HL-60/S4 treated with retinoic acid at 250 ng/mL for 4 days and 3 days (cell line): ENCODE measurements around the gene MYBPHL.

Source experiments
- in situ Hi-C: fragments of 300-500 bp; cut with MboI; formaldehyde crosslinking; loops from 2 replicates; pipeline ENCODE4 v1.7.0; 2022; ENCODE audit warnings: low sequenced_read_pairs

Gene MYBPHL

DNA sequence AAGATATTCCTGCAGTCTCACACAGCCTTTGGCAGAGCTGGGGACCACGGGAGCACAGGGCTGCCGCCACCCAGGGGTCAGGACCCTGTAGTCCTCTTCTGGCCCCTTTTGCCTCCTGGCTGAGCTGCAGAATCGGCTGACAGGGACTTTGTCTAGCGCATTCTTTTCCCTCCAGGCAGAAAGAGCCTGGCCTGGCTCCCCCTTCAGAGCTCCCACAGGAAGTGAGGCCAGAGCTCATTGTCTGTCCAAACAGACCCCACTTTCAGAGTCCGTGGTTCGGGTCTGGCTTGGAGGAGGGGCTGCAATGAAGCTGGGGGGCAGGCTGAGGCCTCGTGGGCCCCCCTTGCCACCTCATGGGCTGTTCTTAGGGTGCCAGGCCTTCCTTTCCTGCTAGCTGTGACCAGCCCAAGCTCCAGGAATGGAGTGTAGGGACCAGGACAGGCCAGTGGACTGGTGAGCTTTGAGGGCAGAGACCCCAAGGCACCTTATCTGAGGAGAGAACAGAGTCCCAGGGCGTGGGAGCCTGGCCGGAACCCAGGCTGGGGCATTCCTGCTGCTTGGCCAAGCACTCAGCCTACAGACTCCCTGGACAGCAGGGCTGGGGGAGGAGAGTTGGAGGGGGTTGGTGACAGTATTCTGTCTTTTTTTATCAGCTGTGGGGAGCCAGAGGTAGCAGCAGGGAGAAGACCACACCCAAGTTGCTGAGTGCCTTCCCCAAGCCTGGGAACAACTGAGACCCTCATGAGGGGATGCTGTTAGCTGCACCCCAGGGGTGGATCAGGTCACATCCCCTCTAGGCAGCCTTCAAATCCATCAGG, 52.8 kb downstream of the MYBPHL start:
- in situ Hi-C loops, result no loop called here

DNA sequence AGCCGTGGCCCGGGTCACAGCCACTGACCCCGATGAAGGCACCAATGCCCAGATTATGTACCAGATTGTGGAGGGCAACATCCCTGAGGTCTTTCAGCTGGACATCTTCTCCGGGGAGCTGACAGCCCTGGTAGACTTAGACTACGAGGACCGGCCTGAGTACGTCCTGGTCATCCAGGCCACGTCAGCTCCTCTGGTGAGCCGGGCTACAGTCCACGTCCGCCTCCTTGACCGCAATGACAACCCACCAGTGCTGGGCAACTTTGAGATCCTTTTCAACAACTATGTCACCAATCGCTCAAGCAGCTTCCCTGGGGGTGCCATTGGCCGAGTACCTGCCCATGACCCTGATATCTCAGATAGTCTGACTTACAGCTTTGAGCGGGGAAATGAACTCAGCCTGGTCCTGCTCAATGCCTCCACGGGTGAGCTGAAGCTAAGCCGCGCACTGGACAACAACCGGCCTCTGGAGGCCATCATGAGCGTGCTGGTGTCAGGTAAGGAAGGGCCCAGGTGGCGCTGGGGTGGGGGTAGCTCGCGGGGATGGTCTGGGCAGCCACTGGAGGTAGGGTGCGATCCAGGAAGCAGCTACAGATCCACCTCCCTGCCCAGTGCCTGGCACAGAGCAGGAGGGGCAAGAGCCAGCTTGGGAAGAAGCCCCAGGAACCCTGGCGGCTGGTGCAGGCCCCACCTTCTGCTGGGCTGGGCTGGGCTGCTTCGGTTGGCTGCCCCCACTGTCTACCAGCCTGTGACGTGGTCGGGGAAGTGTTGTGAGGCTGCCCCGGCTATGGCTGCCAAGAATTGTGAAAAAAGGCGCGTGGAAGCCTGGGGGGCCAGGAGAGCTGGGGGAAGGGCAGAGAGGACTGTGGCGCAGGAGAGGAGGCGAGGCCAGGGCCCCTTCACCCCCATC, 53.7 kb downstream of the MYBPHL start:
- in situ Hi-C loops, result no loop called here

DNA sequence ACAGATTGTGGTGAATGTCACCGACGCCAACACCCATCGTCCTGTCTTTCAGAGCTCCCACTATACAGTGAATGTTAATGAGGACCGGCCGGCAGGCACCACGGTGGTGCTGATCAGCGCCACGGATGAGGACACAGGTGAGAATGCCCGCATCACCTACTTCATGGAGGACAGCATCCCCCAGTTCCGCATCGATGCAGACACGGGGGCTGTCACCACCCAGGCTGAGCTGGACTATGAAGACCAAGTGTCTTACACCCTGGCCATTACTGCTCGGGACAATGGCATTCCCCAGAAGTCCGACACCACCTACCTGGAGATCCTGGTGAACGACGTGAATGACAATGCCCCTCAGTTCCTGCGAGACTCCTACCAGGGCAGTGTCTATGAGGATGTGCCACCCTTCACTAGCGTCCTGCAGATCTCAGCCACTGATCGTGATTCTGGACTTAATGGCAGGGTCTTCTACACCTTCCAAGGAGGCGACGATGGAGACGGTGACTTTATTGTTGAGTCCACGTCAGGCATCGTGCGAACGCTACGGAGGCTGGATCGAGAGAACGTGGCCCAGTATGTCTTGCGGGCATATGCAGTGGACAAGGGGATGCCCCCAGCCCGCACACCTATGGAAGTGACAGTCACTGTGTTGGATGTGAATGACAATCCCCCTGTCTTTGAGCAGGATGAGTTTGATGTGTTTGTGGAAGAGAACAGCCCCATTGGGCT, 54.5 kb downstream of the MYBPHL start:
- in situ Hi-C loops, result no loop called here

DNA sequence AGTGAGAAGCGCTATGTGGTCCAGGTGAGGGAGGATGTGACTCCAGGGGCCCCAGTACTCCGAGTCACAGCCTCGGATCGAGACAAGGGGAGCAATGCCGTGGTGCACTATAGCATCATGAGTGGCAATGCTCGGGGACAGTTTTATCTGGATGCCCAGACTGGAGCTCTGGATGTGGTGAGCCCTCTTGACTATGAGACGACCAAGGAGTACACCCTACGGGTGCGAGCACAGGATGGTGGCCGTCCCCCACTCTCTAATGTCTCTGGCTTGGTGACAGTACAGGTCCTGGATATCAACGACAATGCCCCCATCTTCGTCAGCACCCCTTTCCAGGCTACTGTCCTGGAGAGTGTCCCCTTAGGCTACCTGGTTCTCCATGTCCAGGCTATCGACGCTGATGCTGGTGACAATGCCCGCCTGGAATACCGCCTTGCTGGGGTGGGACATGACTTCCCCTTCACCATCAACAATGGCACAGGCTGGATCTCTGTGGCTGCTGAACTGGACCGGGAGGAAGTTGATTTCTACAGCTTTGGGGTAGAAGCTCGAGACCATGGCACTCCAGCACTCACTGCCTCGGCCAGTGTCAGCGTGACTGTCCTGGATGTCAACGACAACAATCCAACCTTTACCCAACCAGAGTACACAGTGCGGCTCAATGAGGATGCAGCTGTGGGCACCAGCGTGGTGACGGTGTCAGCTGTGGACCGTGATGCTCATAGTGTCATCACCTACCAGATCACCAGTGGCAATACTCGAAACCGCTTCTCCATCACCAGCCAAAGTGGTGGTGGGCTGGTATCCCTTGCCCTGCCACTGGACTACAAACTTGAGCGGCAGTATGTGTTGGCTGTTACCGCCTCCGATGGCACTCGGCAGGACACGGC, 55.3 kb downstream of the MYBPHL start:
- in situ Hi-C loops, result no loop called here

DNA sequence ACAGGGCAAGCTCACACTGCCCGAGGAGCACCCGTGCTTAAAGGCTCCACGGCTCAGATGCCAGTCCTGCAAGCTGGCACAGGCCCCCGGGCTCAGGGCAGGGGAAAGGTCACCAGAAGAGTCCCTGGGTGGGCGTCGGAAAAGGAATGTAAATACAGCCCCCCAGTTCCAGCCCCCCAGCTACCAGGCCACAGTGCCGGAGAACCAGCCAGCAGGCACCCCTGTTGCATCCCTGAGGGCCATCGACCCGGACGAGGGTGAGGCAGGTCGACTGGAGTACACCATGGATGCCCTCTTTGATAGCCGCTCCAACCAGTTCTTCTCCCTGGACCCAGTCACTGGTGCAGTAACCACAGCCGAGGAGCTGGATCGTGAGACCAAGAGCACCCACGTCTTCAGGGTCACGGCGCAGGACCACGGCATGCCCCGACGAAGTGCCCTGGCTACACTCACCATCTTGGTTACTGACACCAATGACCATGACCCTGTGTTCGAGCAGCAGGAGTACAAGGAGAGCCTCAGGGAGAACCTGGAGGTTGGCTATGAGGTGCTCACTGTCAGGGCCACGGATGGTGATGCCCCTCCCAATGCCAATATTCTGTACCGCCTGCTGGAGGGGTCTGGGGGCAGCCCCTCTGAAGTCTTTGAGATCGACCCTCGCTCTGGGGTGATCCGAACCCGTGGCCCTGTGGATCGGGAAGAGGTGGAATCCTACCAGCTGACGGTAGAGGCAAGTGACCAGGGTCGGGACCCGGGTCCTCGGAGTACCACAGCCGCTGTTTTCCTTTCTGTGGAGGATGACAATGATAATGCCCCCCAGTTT, 56.1 kb downstream of the MYBPHL start:
- in situ Hi-C loops, result no loop called here

DNA sequence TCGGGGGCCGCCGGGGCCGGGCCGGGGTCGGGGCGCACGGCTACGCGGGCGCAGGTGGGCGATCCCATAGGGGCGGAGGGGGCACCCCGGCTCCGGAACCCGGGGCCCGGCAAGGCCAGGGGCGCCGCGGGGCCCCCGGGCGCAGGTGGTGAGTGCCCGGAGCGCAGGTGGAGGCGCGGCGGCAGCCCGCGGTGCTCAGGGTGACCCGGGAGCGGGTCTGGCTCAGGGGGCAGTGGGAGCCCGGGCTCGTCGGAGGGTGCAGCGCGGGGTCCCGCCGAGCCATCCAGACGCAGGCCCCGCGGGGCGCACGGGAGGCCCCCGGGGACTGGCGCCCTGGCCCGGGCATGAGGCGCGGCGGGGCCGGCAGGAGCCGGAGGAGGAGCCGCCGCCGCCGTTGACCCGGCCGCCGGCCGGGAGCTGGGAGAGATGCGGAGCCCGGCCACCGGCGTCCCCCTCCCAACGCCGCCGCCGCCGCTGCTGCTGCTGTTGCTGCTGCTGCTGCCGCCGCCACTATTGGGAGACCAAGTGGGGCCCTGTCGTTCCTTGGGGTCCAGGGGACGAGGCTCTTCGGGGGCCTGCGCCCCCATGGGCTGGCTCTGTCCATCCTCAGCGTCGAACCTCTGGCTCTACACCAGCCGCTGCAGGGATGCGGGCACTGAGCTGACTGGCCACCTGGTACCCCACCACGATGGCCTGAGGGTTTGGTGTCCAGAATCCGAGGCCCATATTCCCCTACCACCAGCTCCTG, 57.0 kb downstream of the MYBPHL start:
- in situ Hi-C loops, result no loop called here

DNA sequence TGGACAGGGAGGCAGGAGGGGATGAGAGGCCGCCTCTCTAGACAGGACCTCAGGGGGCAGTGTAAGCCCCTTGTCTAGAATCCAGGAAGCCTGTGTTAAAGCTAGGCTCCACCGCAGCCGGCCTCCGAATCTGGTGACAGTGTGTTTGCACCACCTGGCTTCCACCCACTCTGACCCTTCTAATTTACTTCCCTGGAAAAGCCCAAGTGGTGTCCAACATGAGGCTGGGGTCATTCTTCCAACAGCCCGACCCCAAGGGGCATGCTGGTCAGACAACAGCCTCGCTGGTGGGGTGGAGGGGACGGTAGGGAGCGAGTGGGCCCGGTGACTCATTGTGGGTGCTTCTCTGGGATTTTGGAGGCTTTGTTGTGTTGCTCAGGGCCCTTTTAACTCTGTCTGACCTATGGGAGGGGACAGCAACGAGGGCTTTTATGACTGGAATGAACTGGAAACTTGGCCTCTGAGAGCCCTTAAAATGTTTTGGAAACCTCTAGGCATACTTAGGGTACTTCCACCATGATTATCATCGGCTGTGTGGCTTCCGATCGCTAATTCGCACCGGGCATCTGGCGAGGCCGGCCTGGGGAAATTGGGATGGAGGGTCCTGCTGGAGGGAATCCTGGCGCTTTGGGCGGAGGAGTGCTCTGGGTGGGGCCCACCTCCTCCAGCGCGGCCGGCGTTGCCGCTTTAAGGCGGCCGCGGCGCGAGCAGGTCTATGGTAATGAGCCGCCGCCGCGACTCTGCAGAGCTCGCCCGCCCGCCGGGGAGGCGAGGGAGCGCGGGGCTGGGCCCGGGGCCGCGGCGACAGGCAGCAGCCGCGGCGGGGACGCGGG, 57.8 kb downstream of the MYBPHL start, which contains the start of gene CELSR2:
Gene CELSR2, plus strand, starts transcription at position 743 of the 833 bp plus-strand sequence. CDS start 541 bp downstream, outside the sequence.
- in situ Hi-C loops, result no loop called here

DNA sequence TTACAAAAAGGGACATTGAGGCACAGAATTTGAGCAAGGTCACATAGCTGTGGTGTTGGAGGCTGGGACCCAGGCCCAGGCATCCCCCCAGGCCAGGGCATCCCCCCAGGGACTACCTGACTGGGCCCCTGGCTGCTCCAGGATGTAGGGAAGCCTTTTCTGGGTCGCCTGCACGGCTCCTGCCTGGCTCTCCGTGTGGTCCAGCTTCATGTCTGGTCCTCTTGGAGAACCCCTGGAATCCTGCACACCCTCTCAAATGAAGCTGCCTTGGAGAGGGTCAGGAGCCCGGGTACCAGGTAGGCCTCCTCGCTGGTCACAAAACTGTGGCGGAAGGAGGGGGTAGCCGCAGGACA, 58.4 kb downstream of the MYBPHL start:
- in situ Hi-C loops, result no loop called here

DNA sequence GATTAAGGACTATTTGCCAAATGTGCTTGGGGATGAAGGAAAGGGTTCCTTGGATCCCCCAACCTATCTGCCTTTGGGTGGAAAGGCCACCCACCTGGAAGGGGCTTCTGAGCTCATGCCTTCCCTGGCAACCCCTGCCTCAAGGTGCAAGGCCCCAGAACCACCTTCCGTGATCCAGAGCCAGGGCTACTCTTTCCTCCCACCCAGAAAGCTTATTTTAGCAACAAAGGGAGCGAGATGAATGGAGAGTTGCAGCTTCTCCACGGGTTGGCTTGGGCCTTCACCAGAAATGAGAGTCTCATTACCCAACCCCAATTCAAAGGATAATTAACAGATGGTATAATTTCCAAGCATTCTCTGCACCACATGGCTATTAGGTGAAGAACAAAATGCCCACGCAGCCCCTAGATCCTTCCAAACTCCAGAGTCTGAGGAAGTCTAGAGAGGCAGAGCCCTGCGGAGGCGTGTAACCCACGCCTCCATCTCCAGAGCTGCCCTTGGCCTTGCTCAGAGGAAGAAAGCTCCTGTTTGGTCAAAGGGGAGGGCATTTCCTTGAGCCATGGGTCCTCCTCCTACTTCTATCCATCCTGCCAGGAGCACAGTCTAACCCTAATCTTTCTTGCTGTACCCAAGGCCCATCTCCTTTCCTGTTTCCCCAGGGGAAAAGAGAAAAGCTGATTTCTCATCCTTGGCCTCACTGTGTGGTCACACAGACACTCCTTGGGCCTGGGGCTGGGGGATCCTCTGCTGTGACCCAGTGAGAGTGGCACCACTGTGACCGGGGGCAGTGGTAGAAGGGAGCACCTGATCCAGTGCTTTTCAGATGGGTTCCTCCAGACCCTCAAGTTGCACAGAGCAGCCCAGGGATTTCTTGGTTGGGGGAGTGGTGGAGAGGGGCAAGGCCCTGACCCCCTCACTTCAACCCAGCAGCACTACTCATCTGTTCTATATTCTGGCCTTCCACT, 59.1 kb downstream of the MYBPHL start:
- in situ Hi-C loops, result no loop called here

DNA sequence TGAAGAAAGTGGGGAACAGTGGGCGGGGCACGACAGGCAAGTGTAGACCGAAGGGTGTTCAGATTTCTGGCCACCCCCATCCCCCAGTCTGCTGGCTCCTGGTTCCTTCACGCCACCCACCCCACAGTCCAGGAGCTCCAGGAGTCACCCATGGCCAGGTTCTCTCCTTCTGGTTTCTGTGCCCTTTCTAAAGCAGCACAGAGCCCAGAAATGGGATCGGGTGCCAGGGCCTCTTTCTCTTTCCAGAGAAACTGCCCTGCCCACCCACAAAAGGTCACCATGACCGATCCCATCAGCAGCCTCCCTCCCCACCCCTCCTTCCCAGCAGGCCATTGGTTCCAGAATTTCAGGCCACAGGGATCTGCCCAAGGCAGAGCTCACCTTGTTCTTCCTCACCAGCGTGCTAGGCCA, 60.7 kb downstream of the MYBPHL start:
- in situ Hi-C loops, result no loop called here

DNA sequence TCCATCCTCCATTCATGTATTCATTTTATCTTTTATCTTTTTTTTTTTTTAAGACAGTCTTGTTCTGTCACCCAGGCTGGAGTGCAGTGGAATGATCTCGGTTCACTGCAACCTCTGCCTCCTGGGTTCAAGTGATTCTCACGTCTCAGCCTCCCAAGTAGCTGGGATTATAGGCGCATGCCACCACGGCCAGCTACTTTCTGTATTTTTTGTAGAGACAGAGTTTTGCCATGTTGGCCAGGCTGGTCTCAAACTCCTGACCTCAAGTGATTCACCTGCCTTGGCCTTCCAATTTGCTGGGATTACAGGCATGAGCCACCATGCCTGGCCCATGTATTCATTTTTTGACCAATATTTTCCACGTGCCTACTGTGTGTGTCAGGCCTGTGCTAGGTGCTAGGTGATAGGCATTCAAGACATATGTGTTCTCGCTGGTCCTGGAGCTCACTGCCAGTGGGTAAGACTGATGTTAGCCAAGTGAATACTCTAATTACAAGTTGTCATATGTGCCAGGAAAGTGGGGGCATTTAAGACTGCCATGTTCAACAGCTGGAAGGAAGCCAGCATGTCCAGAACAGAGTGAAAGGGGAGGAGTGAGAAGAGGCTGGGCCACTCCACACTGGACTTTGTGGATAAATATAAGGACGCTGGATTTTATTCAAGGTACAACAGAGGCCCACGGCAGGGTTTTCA, 62.8 kb downstream of the MYBPHL start:
- in situ Hi-C loops, result no loop called here

DNA sequence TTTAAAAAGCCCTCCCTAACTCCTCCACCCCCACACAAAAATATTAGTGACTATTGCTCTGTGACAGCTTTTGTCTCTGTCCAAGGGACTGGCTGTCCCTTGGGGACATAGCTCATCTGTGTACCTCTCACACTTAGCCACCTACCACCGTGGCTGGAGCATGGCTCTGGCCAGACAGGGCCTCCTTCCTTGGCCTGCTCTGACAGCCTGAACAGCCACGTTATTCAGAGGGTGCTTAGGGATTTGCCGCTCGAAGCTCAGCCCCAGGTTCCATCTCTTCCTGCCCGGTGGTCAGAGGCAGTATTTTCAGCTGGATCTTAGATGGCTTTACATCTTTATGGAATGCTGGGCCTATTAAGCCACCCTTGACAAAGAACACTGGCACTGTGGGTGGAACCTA, 63.6 kb downstream of the MYBPHL start:
- in situ Hi-C loops, result no loop called here

DNA sequence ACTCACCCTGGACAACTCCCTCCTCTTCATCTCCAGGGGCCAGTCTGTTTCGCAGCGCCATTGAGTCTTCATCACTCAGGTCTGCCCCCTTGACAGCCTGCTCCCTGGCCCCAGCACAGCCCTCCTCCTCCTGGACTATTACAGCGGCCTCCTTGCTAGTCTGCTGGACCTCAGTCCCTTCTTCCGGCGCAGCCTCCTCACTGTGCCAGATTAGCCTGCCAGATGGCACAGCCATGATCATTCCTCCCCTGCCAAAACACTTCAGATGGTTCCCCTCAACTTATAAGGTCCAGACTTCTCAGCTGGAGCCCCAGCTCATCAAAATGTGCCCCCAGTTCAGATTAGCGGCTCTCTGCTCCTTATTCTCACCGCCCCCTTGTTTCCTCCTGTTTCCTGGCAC, 64.4 kb downstream of the MYBPHL start:
- in situ Hi-C loops, result no loop called here
